ENCODE measurements around the gene CCDC54.

Gene CCDC54

GRCh38 chr3:107392549-107393165, 15.4 kb downstream of the CCDC54 start:
- no peak for DNase-seq (ENCODE audit: low read depth in 2 of 2)

GRCh38 chr3:107394502-107394901, 17.3 kb downstream of the CCDC54 start:
- DNase-seq (ENCODE audit: low read depth in 2 of 2): no peak

DNA sequence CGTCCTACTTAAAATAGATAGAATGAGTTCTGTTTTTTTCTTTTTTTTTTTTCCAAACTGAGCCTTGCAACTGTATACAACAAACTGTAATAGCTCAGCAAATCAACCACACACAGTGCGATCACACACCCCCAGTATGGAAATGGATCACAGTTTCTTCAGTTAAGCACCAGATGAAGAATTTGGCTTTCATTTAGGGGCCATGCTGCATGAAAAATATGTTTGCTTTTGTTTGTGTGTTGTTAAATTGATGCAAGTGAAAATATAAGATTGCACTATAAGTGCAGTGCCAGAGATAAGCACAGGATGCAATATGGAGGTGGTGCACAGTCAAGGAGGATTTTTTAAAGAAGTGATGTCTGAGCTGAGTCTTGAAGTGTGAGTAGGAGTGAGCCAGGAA, 17.8 kb downstream of the CCDC54 start:
- DNase-seq (ENCODE audit: low read depth in 2 of 2): no peak

- DNase-seq (ENCODE audit: low read depth in 2 of 2): no peak
Observed at GRCh38 chr3:107401301-107401700, 24.1 kb downstream of the CCDC54 start.

GRCh38 chr3:107402214-107402613, 25.0 kb downstream of the CCDC54 start:
- no peak for DNase-seq (ENCODE audit: low read depth in 2 of 2)

- no peak for DNase-seq (ENCODE audit: low read depth in 2 of 2)
Observed at GRCh38 chr3:107404727-107405469, 27.7 kb downstream of the CCDC54 start.

- DNase-seq (ENCODE audit: low read depth in 2 of 2): no peak
Observed at GRCh38 chr3:107407355-107407754, 30.1 kb downstream of the CCDC54 start.

GRCh38 chr3:107408513-107408912, 31.3 kb downstream of the CCDC54 start:
- no peak for DNase-seq (ENCODE audit: low read depth in 2 of 2)

DNA sequence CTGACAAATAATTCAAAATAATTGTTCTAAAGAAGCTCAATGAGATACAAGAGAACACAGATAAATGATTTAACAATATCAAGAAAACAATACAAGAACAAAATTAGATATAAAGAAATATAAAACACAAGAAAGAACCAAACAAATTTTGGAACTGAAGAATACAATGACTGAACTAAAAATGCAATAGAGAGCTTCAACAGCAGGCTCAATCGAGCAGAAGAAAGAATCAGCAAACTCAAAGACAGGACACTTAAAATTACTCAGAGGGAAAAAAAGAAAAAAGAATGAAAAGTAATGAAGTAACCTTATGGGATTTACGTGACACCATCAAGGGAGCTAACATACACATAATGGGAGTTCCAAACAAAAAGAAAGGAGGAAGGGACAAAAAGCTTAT, 32.1 kb downstream of the CCDC54 start:
- no peak for DNase-seq (ENCODE audit: low read depth in 2 of 2)

- no peak for DNase-seq (ENCODE audit: low read depth in 2 of 2)
Observed at GRCh38 chr3:107410606-107411005, 33.4 kb downstream of the CCDC54 start.

- DNase-seq (ENCODE audit: low read depth in 2 of 2): no peak
Observed at GRCh38 chr3:107411056-107411455, 33.8 kb downstream of the CCDC54 start.

GRCh38 chr3:107411779-107412178, 34.5 kb downstream of the CCDC54 start:
- no peak for DNase-seq (ENCODE audit: low read depth in 2 of 2)

DNA sequence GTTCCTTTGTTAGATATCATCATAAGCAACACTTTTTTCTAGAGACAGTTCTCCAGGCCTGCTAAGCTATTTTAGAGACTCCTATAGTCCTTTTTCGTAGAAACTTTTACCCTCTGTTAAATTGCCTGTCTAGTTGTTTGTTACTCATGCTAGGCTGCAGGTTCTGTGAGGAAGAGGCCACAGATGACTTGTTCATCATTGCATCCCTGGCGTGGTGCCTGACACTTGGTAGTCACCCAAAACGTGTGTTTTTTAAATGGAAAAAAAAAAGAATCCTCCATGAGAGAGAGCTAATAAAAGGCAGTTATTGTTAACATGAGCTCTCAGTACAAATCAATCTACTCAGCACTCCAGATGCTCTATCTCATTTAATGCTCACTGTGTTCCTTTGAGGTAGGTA, 35.1 kb downstream of the CCDC54 start:
- DNase-seq (ENCODE audit: low read depth in 2 of 2): no peak

GRCh38 chr3:107413264-107413663, 36.0 kb downstream of the CCDC54 start:
- DNase-seq (ENCODE audit: low read depth in 2 of 2): no peak

- no peak for DNase-seq (ENCODE audit: low read depth in 2 of 2)
Observed at GRCh38 chr3:107414325-107414964, 37.2 kb downstream of the CCDC54 start.

DNA sequence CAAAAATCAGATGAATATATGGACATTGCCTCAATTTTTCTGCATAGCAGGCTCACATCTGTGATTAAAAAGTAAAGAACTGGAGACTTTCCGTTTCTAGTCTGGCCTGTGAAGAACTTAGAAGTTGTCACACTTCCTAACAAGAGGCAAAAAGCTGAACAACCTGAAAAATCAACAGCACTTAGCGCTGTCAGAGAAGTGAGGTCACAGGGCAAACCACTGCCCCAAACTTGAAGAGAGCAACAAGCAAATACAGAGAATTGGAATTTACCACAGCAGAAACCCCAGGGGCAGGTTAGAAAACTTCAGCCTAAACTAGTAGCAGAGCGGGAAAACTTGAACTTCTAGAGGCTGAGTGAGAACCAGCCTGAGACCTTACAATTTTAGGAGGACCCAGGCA, 38.9 kb downstream of the CCDC54 start:
- DNase-seq (ENCODE audit: low read depth in 2 of 2): no peak

GRCh38 chr3:107416886-107417285, 39.6 kb downstream of the CCDC54 start:
- DNase-seq (ENCODE audit: low read depth in 2 of 2): no peak

DNA sequence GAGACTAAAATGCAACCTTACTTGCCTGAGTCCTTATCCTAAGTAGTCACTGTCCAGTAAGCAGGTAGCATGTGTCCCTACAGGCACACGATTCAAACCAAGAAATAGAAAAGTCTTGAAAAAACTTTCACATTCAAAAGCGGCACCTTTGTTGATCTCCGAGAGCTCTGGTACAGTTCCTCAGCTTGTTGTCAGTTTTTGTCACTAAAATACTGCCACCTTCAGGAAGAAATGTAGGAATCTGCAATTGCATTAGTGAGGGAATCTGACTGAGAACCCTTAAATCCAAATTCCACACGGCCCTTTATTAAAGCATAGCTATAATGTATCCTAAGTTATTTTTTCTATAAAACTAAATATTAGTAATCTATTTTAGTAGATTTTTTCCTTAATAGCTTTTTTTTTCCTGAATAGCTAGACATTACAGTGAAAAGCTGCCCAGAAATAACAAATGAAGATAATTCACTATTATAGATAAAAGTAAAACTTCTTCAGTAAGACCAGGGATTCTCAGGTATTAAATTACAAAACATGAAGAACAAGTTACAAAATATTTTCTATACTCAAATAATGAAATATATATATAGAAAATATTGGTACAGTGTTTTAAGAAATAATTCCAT, 44.0 kb downstream of the CCDC54 start:
- no peak for DNase-seq (ENCODE audit: low read depth in 2 of 2)

DNA sequence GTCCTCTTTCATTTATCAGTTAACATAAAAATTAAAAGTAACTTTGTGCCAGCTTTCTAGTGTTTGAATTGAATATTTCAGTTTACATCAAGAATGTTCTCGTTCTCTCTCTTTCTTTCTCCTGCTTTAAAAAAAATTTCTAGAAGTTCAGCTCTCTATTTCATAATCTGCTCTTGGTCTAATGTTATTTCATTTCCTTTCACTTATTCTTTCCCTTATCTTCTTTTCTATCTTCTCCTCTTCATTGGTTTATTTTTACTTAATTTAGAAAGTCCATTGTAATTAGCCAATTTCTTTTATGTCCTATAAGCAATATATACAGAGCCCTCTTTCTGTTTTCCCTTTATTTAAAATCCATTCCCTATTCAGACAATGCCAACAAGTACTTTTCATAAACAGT, 44.6 kb downstream of the CCDC54 start:
- DNase-seq (ENCODE audit: low read depth in 2 of 2): no peak

DNA sequence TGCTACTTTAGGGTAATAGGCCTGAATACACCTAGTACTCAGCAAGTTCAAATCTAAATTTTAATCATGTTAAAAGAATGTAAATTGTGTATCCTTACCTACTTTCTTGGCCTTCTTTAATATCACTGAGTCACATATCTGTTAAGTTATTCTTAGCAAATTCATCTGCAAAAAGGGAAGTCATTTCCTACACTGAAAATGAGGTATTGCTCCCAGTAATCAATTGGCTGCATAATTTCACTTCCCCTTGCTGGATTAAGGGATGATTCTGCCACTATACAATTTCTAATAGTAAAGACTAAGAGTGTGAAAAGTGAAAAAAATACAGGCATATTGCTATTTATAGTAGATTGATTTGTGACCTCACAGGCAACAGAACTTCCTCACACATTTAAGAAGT, 47.8 kb downstream of the CCDC54 start:
- no peak for DNase-seq (ENCODE audit: low read depth in 2 of 2)

DNA sequence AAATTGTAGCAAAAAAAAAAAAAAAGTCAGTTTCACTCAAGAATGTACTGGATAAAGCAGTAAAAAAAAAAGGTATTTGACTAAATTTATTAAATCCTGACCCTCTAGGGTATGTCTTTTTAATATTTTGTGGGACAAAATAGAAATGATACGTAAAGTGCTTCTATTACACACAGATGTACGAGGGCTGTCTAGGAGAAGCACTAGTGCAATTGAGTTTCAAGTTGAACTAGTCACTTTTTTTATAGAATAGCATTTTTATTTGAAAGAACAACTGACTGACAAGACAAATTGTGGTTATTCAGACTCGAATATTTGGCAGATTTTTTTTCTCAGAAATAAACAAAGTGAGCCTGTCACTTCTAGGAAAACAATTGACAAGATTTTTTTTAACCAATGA, 49.0 kb downstream of the CCDC54 start:
- no peak for DNase-seq (ENCODE audit: low read depth in 2 of 2)

Measured in stimulated activated CD8-positive, alpha-beta memory T cell treated with anti-CD3 and anti-CD28 coated beads, Interleukin-2, amount 100 ng/mL, for 1 hour (primary cell).